ENCODE results near the gene DENND2A. TPM values are rescaled to one million over a fixed set of nuclear protein-coding genes. Genes with fewer than 3 reads are reported as not detected.
"Not testable (repeated sequence)": the region's sequence is repeated elsewhere in the genome, so short reads cannot be mapped to it uniquely, and the experiment has no call there.

Gene DENND2A
- total RNA-seq, 1 donor from 2014 or later, result 29.8 TPM

GRCh38 chr7:140678816-140679130 is 38.2 kb upstream of the DENND2A start:
- H3K27ac Mint-ChIP-seq (ENCODE audit: unreplicated experiment), result no peak overlapping the region
- no peak for DNase-seq (ENCODE audit: low read depth, low spot score)
- peaks cover 3% of the 10 kb centered on the region for H3K27me3 Mint-ChIP-seq (ENCODE audit: low read depth)
- H3K9me3 Mint-ChIP-seq, result no peaks in the 10 kb centered on the region
- H3K4me3 Mint-ChIP-seq, result no peak overlapping the region
- peaks cover 7% of the 10 kb centered on the region for H3K36me3 Mint-ChIP-seq (ENCODE audit: low read depth)
- peaks cover 36% of the 10 kb centered on the region for H3K4me1 Mint-ChIP-seq
- no peak for TF ChIP-seq CTCF (conservative IDR thresholded peaks at IDR 0.05)

DNA sequence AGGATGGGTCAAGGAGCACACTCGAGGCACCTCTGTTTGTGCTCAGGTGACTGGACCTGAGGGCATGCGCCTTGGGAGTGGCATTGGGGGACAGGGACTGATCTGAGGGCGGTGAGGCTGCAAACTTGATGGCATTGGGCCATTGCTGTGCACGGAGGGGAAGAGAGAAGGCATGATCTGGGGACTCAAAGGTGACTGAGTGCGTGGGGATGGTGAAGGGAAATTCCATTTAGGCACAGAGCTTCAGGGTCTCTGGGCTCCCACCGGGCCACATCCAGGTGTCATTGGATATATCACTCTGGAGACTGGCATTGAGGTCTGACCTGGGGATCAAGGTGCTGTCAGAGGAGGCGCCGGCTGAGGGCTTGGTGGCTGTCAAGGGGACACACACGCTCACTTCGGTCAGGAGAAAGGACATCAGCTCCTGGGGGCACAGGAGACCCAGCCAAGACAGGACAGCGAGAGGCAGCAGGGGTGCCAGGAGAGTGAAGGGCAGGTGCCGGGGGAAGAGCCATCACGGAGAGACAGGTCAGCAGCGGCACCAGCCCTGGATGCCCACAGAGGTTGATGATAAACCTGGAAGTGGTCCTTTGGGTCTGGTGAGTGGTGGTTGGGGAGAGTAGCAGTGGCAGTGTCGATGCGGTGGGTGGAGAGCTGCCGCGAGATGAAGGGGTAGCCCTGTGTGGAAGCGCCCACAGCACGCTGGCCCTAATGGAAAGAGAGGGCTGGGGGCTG is 37.6 kb upstream of the DENND2A start:
- H3K27ac Mint-ChIP-seq (ENCODE audit: unreplicated experiment), result no peak overlapping the region
- no peak overlapping the region for H3K4me3 Mint-ChIP-seq
- no peak for DNase-seq (ENCODE audit: low read depth, low spot score)
- no peaks in the 10 kb centered on the region for H3K9me3 Mint-ChIP-seq
- peaks cover 7% of the 10 kb centered on the region for H3K36me3 Mint-ChIP-seq (ENCODE audit: low read depth)
- no peak for TF ChIP-seq CTCF (conservative IDR thresholded peaks at IDR 0.05)
- H3K27me3 Mint-ChIP-seq (ENCODE audit: low read depth), result peaks cover 3% of the 10 kb centered on the region
- peaks cover 33% of the 10 kb centered on the region for H3K4me1 Mint-ChIP-seq

GRCh38 chr7:140677496-140677895 is 36.9 kb upstream of the DENND2A start:
- no peak overlapping the region for H3K27ac Mint-ChIP-seq (ENCODE audit: unreplicated experiment)
- no peak overlapping the region for H3K4me3 Mint-ChIP-seq
- TF ChIP-seq CTCF (conservative IDR thresholded peaks at IDR 0.05), result no peak
- peaks cover 3% of the 10 kb centered on the region for H3K27me3 Mint-ChIP-seq (ENCODE audit: low read depth)
- peaks cover 7% of the 10 kb centered on the region for H3K36me3 Mint-ChIP-seq (ENCODE audit: low read depth)
- H3K9me3 Mint-ChIP-seq, result no peaks in the 10 kb centered on the region
- peaks cover 30% of the 10 kb centered on the region for H3K4me1 Mint-ChIP-seq
- no peak for DNase-seq (ENCODE audit: low read depth, low spot score)

- peaks cover 32% of the 10 kb centered on the region for H3K4me1 Mint-ChIP-seq
- H3K27me3 Mint-ChIP-seq (ENCODE audit: low read depth); H3K36me3 Mint-ChIP-seq (ENCODE audit: low read depth); DNase-seq (ENCODE audit: low read depth, low spot score); H3K27ac Mint-ChIP-seq (ENCODE audit: unreplicated experiment); H3K9me3 Mint-ChIP-seq; H3K4me3 Mint-ChIP-seq: not testable (repeated sequence)
Measured at GRCh38 chr7:140676956-140677355, 36.3 kb upstream of the DENND2A start.

GRCh38 chr7:140676306-140676705 is 35.7 kb upstream of the DENND2A start:
- H3K27me3 Mint-ChIP-seq (ENCODE audit: low read depth), result peaks cover 3% of the 10 kb centered on the region
- no peak for TF ChIP-seq CTCF (conservative IDR thresholded peaks at IDR 0.05)
- H3K36me3 Mint-ChIP-seq (ENCODE audit: low read depth), result peaks cover 5% of the 10 kb centered on the region
- no peaks in the 10 kb centered on the region for H3K9me3 Mint-ChIP-seq
- no peak overlapping the region for H3K4me3 Mint-ChIP-seq
- no peak for DNase-seq (ENCODE audit: low read depth, low spot score)
- peaks cover 31% of the 10 kb centered on the region for H3K4me1 Mint-ChIP-seq
- H3K27ac Mint-ChIP-seq (ENCODE audit: unreplicated experiment), result no peak overlapping the region

- no peak for TF ChIP-seq CTCF (conservative IDR thresholded peaks at IDR 0.05)
- peaks cover 2% of the 10 kb centered on the region for H3K36me3 Mint-ChIP-seq (ENCODE audit: low read depth)
- H3K9me3 Mint-ChIP-seq, result no peaks in the 10 kb centered on the region
- peaks cover 31% of the 10 kb centered on the region for H3K4me1 Mint-ChIP-seq
- peaks cover 3% of the 10 kb centered on the region for H3K27me3 Mint-ChIP-seq (ENCODE audit: low read depth)
- H3K4me3 Mint-ChIP-seq, result peak overlapping the region; percentile 84
- peak overlapping the region; percentile 6 for H3K27ac Mint-ChIP-seq (ENCODE audit: unreplicated experiment)
- DNase-seq (ENCODE audit: low read depth, low spot score), result no peak
Measured at GRCh38 chr7:140675726-140676125, 35.1 kb upstream of the DENND2A start.
